ENCODE results near the gene ATF6B. TPM values are rescaled to one million over a fixed set of nuclear protein-coding genes. Genes with fewer than 3 reads are reported as not detected.

The ATF6B gene
- 22.8 and 44.0 TPM in 2 replicates for total RNA-seq (2014; rRNA removed; shearing (Covaris generic))

GRCh38 chr6:32127717-32128592 lies at the start of gene ATF6B:
ATF6B (minus strand) TSS chr6:32128246; CDS start chr6:32128207, 39 bp downstream.
- Histone ChIP-seq H3K4me3 (peak within 1 kb of the TSS; percentile 71), H3K36me3 (peaks cover 41% of the 10 kb centered on the region), H3K27ac (peak within 1 kb of the TSS; percentile 78), H3K27me3 (replicated peaks) (no peaks in the 10 kb centered on the region), H3K9me3 (replicated peaks) (no peaks in the 10 kb centered on the region), H3K4me1 (replicated peaks) (peaks cover 26% of the 10 kb centered on the region)
- DNase-seq (ENCODE audit: low read depth in 1 of 2, low spot score in 2 of 2): peak; percentile 91 to 99

- Histone ChIP-seq H3K27me3 (replicated peaks) (no peaks in the 10 kb centered on the region), H3K36me3 (peaks cover 21% of the 10 kb centered on the region), H3K27ac (peak overlapping the region; percentile 84), H3K4me1 (replicated peaks) (peaks cover 26% of the 10 kb centered on the region), H3K4me3 (peak overlapping the region; percentile 48), H3K9me3 (replicated peaks) (no peaks in the 10 kb centered on the region)
- peak in 1 of 2 experiments; percentile 51 for DNase-seq (ENCODE audit: low read depth in 1 of 2, low spot score in 2 of 2)
Observed at GRCh38 chr6:32177183-32177787, 49.2 kb upstream of the ATF6B start.

DNA sequence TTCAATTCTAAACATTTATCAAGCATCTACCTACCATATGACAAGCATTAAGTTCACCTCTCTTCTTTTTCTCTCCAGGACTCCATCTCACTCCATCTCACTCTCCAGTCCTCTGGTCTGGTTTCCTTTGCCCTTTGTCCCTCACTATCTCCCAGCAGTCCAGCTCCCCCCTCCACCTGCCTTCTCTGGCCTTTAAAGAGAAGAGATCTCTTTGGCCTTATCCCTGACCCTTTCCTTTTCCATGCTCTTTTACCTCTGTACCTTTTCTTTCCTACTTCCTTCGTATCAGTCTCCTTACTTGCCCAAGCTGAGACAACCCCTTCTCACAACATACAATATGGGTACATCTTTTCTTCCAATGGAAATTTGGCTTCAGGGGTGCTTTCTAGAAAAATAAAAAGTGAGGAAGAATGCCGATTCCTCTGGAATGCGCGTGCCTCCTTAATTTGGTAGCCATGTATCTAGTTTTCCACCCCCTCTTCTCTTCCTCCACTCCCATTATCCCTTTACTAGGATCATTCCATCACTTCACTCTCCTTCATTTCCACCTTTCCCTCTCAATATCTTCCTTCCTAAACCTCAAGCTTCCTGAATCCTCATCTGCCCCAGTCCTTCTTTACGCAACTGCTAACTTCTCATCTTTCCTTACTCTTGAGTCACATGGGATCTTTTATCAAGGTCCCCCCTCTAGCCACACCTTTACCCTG lies 48.6 kb upstream of the ATF6B start:
- DNase-seq (ENCODE audit: low read depth in 1 of 2, low spot score in 2 of 2): no peak
- Histone ChIP-seq H3K27ac (peak overlapping the region; percentile 84), H3K27me3 (replicated peaks) (no peaks in the 10 kb centered on the region), H3K36me3 (peaks cover 17% of the 10 kb centered on the region), H3K9me3 (replicated peaks) (no peaks in the 10 kb centered on the region), H3K4me1 (replicated peaks) (peaks cover 26% of the 10 kb centered on the region), H3K4me3 (peak overlapping the region; percentile 48)

GRCh38 chr6:32175711-32176475 lies 47.8 kb upstream of the ATF6B start, which contains the start of gene AGPAT1:
AGPAT1 (minus strand) TSS chr6:32176084; CDS start chr6:32171496, 4,588 bp downstream.
- Histone ChIP-seq H3K4me3 (peak within 1 kb of the TSS; percentile 48), H3K27me3 (replicated peaks) (no peaks in the 10 kb centered on the region), H3K4me1 (replicated peaks) (peaks cover 26% of the 10 kb centered on the region), H3K9me3 (replicated peaks) (no peaks in the 10 kb centered on the region), H3K36me3 (peaks cover 15% of the 10 kb centered on the region), H3K27ac (peak within 1 kb of the TSS; percentile 84)
- DNase-seq (ENCODE audit: low read depth in 1 of 2, low spot score in 2 of 2): peak; percentile 88 to 98

DNA sequence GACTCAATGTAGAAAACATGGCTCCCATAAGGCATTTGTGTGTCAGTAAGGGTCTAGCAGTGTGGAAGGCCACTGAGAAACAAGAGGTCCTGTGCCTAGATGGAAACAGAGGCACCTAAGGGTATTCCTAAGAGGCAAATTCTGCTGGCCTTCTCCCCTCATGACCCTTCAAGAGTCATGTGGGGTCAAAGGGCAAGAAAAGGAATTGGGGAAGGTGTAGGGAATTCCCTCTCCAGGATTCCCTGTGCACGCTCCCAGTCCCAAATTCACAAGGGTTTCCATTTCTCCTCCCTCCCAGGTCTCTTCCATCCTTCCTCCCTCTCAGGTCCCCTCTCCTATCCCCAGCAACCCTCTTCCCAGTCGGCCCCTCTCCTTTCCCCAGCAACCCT lies 47.3 kb upstream of the ATF6B start:
- peak overlapping the region; percentile 56; the same call in 1 of the 2 replicates for H3K27ac ChIP-seq
- no peaks in the 10 kb centered on the region for H3K9me3 ChIP-seq (replicated peaks)
- peaks cover 29% of the 10 kb centered on the region for H3K4me1 ChIP-seq (replicated peaks)
- no peak for DNase-seq (ENCODE audit: low read depth in 1 of 2, low spot score in 2 of 2)
- no peaks in the 10 kb centered on the region for H3K27me3 ChIP-seq (replicated peaks)
- peaks cover 17% of the 10 kb centered on the region for H3K36me3 ChIP-seq
- peak overlapping the region; percentile 48 for H3K4me3 ChIP-seq

DNA sequence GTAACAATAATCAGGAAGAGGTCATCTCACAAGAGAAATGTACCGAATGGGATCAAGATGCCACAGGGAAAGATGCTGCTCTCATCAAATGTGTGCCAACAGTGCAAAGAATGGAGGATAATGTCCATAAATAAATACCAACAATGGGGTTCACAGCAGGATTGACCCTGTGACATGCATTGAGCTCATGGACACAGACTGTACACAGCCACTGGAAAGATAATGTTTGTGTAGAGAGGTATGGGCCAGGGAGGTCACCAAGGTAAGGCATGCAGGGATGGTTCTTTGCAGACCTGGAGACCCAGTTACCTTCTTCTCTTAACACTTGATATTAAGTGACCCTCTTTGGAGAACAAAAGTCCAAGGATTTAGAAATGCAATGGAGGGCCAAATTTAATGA lies 46.4 kb upstream of the ATF6B start:
- peaks cover 26% of the 10 kb centered on the region for H3K36me3 ChIP-seq
- no peak overlapping the region for H3K27ac ChIP-seq
- H3K4me3 ChIP-seq: no peak overlapping the region
- no peaks in the 10 kb centered on the region for H3K9me3 ChIP-seq (replicated peaks)
- DNase-seq (ENCODE audit: low read depth in 1 of 2, low spot score in 2 of 2): no peak
- peaks cover 38% of the 10 kb centered on the region for H3K4me1 ChIP-seq (replicated peaks)
- no peaks in the 10 kb centered on the region for H3K27me3 ChIP-seq (replicated peaks)

GRCh38 chr6:32173051-32173727 lies 45.1 kb upstream of the ATF6B start:
- Histone ChIP-seq H3K27me3 (replicated peaks) (no peaks in the 10 kb centered on the region), H3K36me3 (peaks cover 39% of the 10 kb centered on the region), H3K4me3 (no peak overlapping the region), H3K4me1 (replicated peaks) (peaks cover 44% of the 10 kb centered on the region), H3K27ac (no peak overlapping the region), H3K9me3 (replicated peaks) (no peaks in the 10 kb centered on the region)
- DNase-seq (ENCODE audit: low read depth in 1 of 2, low spot score in 2 of 2): no peak

GRCh38 chr6:32171234-32171633 lies 43.2 kb upstream of the ATF6B start:
- no peak for DNase-seq (ENCODE audit: low read depth in 1 of 2, low spot score in 2 of 2)
- Histone ChIP-seq H3K4me3 (no peak overlapping the region), H3K4me1 (replicated peaks) (peaks cover 33% of the 10 kb centered on the region), H3K9me3 (replicated peaks) (no peaks in the 10 kb centered on the region), H3K27ac (no peak overlapping the region), H3K27me3 (replicated peaks) (no peaks in the 10 kb centered on the region), H3K36me3 (peaks cover 56% of the 10 kb centered on the region)

- DNase-seq (ENCODE audit: low read depth in 1 of 2, low spot score in 2 of 2): no peak
- Histone ChIP-seq H3K36me3 (peaks cover 59% of the 10 kb centered on the region), H3K27me3 (replicated peaks) (no peaks in the 10 kb centered on the region)
Observed at GRCh38 chr6:32170294-32170693, 42.2 kb upstream of the ATF6B start.

DNA sequence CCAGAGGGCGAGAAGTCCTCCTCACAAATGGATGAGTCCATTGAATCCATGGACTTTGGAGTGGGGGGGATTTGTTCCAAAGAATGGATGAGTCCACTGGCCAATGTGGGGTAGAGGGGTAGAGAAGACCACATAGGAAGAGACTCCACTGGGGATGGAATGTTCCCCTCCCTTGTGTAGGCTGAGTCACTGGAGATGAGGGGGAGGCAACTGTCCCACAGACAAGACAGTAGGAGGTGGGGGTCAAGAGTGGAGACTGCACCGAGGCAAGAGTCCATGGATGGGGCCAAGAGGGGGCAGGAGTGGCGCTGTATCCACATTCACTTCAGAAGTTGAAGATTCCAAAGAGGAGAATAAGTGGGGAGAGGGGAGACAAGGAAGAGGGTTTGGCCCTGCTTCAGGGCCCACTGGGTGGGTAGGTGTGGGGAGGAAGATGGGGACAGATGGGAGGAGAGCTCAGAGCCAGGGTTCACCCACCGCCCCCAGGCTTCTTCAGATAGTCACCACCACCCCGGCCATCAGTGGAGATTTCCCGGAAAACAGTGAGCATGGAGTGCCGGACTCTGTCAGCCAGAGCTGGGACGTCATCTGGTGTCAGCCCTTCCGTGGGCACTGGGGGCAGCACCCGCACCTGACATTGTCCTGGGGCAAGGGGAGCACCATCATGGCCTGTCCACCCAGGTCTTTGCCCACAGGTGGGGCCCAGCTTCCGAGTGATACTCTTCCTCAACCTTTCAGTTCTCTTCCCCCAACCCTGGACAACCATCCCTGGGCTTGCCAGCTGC lies 41.0 kb upstream of the ATF6B start:
- Histone ChIP-seq H3K4me3 (no peak overlapping the region), H3K27me3 (replicated peaks) (no peaks in the 10 kb centered on the region), H3K9me3 (replicated peaks) (no peaks in the 10 kb centered on the region), H3K36me3 (peaks cover 59% of the 10 kb centered on the region), H3K27ac (no peak overlapping the region), H3K4me1 (replicated peaks) (peaks cover 23% of the 10 kb centered on the region)
- DNase-seq (ENCODE audit: low read depth in 1 of 2, low spot score in 2 of 2): no peak

More at GRCh38 chr6:32170294-32170693, 42.2 kb upstream of the ATF6B start:
- no peaks in the 10 kb centered on the region for H3K9me3 ChIP-seq (replicated peaks)
- peaks cover 31% of the 10 kb centered on the region for H3K4me1 ChIP-seq (replicated peaks)
- H3K4me3 ChIP-seq: no peak overlapping the region
- no peak overlapping the region for H3K27ac ChIP-seq

DNA sequence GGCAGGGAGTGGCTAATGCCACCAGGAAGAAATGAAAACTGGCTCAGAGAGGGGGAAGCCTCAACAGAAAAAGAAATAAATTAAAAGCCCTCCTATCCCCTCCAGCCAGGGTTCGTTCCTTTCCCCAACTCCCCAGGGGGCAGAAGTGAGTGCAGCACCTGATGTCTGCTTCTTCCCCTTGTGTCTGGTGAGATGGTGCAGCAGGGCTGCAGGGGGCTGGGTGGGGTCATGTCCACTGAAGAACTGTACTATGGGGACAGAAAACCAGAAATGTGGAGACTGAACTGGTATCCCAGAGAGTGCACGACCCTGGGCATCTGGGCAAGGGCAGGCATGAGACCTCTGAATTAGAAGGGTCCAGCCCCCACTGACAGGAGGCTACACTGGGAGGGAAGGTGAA lies 40.3 kb upstream of the ATF6B start:
- Histone ChIP-seq H3K9me3 (replicated peaks) (no peaks in the 10 kb centered on the region), H3K4me3 (no peak overlapping the region), H3K27ac (no peak overlapping the region), H3K4me1 (replicated peaks) (peaks cover 23% of the 10 kb centered on the region), H3K27me3 (replicated peaks) (no peaks in the 10 kb centered on the region), H3K36me3 (peaks cover 59% of the 10 kb centered on the region)
- DNase-seq (ENCODE audit: low read depth in 1 of 2, low spot score in 2 of 2): no peak

- peaks cover 23% of the 10 kb centered on the region for H3K4me1 ChIP-seq (replicated peaks)
- peaks cover 58% of the 10 kb centered on the region for H3K36me3 ChIP-seq
- no peak for DNase-seq (ENCODE audit: low read depth in 1 of 2, low spot score in 2 of 2)
Observed at GRCh38 chr6:32167761-32168262, 39.8 kb upstream of the ATF6B start.

More at GRCh38 chr6:32167761-32168262, 39.8 kb upstream of the ATF6B start:
- H3K9me3 ChIP-seq (replicated peaks): no peaks in the 10 kb centered on the region
- no peak overlapping the region for H3K27ac ChIP-seq
- H3K27me3 ChIP-seq (replicated peaks): no peaks in the 10 kb centered on the region
- no peak overlapping the region for H3K4me3 ChIP-seq

All from SJSA1 (cell line).